ENCODE measurements around the gene FBXO27. TPM values are rescaled to one million over a fixed set of nuclear protein-coding genes. Genes with fewer than 3 reads are reported as not detected.
A peak's percentile ranks its signal among the peaks of the same experiment; 100 is the strongest.
"Not testable (repeated sequence)": the region's sequence is repeated elsewhere in the genome, so short reads cannot be mapped to it uniquely, and the experiment has no call there.

Gene FBXO27
- total and polyA plus RNA-seq, 3 experiments from 2014 or later: 0.37 to 0.80 (median 0.64) TPM

DNA sequence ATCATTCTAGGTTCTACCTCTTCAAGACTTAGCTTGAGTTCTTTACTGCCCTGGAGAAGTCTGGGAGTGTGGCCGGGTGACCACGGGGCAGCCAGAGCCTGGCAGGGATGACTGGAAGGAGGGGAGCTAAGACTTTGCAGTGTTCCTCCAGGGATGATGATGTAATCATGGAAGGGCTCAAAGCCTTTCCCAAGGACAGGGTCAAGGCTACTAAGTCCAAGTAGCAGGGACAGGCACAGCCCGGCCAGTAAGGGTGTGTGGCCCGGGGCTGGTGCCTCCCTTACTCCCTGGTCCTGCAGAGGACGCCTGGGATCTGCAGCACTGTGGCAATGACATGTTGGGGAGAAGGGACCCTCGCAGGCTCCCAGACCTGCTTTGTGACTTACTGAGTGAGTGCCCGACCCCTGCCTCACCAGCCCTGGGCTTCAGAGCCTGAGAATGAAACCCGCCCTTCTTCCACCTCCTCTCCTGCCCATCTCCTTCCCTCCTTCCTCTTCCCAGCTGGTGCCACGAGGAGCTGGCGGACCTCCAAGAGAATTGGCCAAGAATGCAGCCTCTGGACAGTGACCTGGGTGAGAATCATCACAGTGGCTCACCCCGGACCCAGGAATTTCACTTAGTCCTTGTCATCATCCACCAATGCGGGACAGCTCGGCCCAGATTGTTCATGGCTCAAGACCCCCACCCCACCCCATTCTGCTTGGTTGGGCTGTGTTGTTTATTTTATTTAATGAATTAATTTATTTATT lies 41.2 kb downstream of the FBXO27 start:
- Histone ChIP-seq H3K36me3 (ENCODE audit: insufficient read depth, low read length) (no peaks in the 10 kb centered on the region), H3K27ac (ENCODE audit: low read depth, low read length) (no peak overlapping the region), H3K27me3 (ENCODE audit: insufficient read depth, low read length, poor library complexity, severe bottlenecking) (peaks cover 5% of the 10 kb centered on the region), H3K4me3 (ENCODE audit: low read length) (no peak overlapping the region), H3K4me1 (ENCODE audit: insufficient read depth, low read length) (no peaks in the 10 kb centered on the region), H3K9me3 (ENCODE audit: low read length) (no peaks in the 10 kb centered on the region)
- Mint-ChIP-seq H3K27me3 (peaks cover 21 to 39% of the 10 kb centered on the region in 2 donors), H3K27ac (no peak overlapping the region), H3K4me3 (no peak overlapping the region), H3K9me3 (peaks cover 0 to 9% (median 0%) of the 10 kb centered on the region in 5 donors), H3K36me3 (no peaks in the 10 kb centered on the region), H3K4me1 (no peaks in the 10 kb centered on the region)
- DNase-seq: no peak
- ChIA-PET POLR2A (no interaction called here), CTCF (no interaction called here)

DNA sequence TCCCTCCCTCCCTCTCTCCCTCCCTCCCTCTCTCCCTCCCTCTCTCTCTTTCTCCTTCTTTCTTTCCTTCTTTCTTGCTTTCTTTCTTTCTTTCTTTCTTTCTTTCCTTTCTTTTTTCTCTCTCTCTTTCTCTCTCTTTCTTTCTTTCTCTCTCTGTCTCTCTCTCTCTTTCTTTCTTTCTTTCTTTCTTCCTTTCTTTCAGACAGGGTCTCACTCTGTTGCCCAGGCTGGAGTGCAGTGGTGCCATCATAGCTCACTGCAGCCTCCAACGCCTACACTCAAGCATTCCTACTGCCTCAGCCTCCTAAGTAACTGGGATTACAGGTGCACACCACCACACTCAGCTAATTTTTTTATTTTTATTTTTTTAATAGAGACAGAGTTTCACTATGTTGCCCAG lies 42.7 kb downstream of the FBXO27 start:
- H3K27ac Mint-ChIP-seq: peak overlapping the region in 1 of 8 donors; percentile 68
- H3K27ac ChIP-seq (ENCODE audit: low read depth, low read length); H3K9me3 ChIP-seq (ENCODE audit: low read length); CTCF ChIA-PET; H3K36me3 Mint-ChIP-seq; H3K9me3 Mint-ChIP-seq; POLR2A ChIA-PET; H3K4me3 Mint-ChIP-seq; DNase-seq; H3K36me3 ChIP-seq (ENCODE audit: insufficient read depth, low read length); H3K4me1 ChIP-seq (ENCODE audit: insufficient read depth, low read length); H3K4me1 Mint-ChIP-seq; H3K27me3 ChIP-seq (ENCODE audit: insufficient read depth, low read length, poor library complexity, severe bottlenecking); H3K4me3 ChIP-seq (ENCODE audit: low read length): not testable (repeated sequence)
- peaks cover 25 to 33% of the 10 kb centered on the region in 2 donors for H3K27me3 Mint-ChIP-seq

DNA sequence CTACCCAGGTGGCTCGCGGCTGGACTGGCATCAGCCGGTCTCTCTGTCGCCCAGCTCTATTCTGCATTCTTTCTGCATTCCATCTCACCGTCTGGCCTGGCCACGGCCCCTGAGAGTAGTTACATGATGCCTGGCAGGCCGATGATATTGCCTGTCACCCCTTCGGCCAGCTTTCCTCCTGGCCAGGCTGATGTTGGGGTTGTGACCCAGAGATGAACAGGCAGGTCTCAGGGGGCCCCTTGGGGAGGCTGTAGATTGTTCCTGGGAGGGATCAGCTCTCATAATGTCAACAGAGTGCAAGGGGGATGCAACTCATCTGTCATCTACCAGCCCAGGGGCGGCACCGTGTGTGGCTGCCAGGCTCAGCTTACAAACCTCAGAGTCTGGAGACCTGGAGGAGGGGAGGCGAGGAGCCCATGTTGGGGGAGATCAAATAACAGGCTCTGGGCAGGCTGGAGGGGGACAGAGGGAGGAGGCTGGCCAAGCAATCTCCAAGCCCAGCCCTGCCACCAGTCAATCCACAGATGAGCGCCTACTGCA lies 43.2 kb downstream of the FBXO27 start:
- no peaks in the 10 kb centered on the region for H3K36me3 ChIP-seq (ENCODE audit: insufficient read depth, low read length)
- Mint-ChIP-seq H3K27me3 (peaks cover 25 to 29% of the 10 kb centered on the region in 2 donors), H3K9me3 (peaks cover 0 to 9% (median 4%) of the 10 kb centered on the region in 5 donors), H3K4me3 (no peak overlapping the region), H3K4me1 (no peaks in the 10 kb centered on the region), H3K27ac (peak overlapping the region in 1 of 8 donors; percentile 23), H3K36me3 (no peaks in the 10 kb centered on the region)
- peaks cover 5% of the 10 kb centered on the region for H3K27me3 ChIP-seq (ENCODE audit: insufficient read depth, low read length, poor library complexity, severe bottlenecking)
- no peaks in the 10 kb centered on the region for H3K9me3 ChIP-seq (ENCODE audit: low read length)
- ChIA-PET POLR2A (no interaction called here), CTCF (no interaction called here)
- H3K27ac ChIP-seq (ENCODE audit: low read depth, low read length): no peak overlapping the region
- H3K4me1 ChIP-seq (ENCODE audit: insufficient read depth, low read length): no peaks in the 10 kb centered on the region
- H3K4me3 ChIP-seq (ENCODE audit: low read length): no peak overlapping the region
- DNase-seq: no peak

DNA sequence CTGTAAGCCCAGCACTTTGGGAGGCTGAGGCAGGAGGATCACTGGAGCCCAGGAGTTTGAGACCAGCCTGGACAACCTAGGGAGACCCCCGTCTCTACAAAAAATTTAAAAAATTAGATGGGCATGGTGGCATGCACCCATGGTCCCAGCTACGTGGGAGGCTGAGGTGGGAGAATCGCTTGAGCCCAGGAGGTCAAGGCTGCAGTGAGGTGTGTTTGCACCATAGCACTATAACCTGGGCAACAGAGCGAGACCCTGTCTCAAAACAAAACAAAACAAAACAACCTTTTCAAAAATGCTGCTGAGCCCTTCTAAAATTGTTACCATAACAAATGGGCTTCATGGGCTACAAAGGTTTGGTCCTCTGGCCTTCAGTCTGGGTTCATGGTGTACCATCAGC lies 43.7 kb downstream of the FBXO27 start:
- POLR2A ChIA-PET; H3K4me1 ChIP-seq (ENCODE audit: insufficient read depth, low read length); H3K9me3 ChIP-seq (ENCODE audit: low read length); H3K27ac ChIP-seq (ENCODE audit: low read depth, low read length); H3K27ac Mint-ChIP-seq; H3K4me1 Mint-ChIP-seq; H3K36me3 ChIP-seq (ENCODE audit: insufficient read depth, low read length); H3K36me3 Mint-ChIP-seq; H3K9me3 Mint-ChIP-seq; DNase-seq; CTCF ChIA-PET; H3K27me3 ChIP-seq (ENCODE audit: insufficient read depth, low read length, poor library complexity, severe bottlenecking); H3K4me3 ChIP-seq (ENCODE audit: low read length); H3K4me3 Mint-ChIP-seq: not testable (repeated sequence)
- H3K27me3 Mint-ChIP-seq: peaks cover 25 to 26% of the 10 kb centered on the region in 2 donors

DNA sequence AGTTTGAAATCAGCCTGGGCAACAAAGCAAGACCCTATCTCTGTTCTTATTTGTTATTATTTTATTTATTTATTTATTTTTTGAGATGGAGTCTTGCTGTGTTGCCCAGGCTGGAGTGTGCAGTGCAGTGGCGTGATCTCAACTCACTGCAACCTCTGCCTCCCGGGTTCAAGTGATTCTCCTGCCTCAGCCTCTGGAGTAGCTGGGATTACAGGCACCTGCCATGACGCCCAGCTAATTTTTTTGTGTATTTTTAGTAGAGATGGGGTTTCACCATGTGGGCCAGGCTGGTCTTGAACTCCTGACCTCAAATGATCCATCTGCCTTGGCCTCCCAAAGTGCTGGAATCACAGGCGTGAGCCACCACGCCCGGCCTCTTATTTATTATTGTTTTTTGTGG lies 44.6 kb downstream of the FBXO27 start:
- DNase-seq; H3K27me3 ChIP-seq (ENCODE audit: insufficient read depth, low read length, poor library complexity, severe bottlenecking); H3K27ac ChIP-seq (ENCODE audit: low read depth, low read length); H3K4me3 Mint-ChIP-seq; CTCF ChIA-PET; H3K4me1 Mint-ChIP-seq; H3K4me3 ChIP-seq (ENCODE audit: low read length); H3K4me1 ChIP-seq (ENCODE audit: insufficient read depth, low read length); H3K9me3 ChIP-seq (ENCODE audit: low read length); H3K9me3 Mint-ChIP-seq; H3K36me3 Mint-ChIP-seq; H3K36me3 ChIP-seq (ENCODE audit: insufficient read depth, low read length): not testable (repeated sequence)
- peaks cover 18 to 21% of the 10 kb centered on the region in 2 donors for H3K27me3 Mint-ChIP-seq
- peak overlapping the region in 1 of 8 donors; percentile 64 for H3K27ac Mint-ChIP-seq
- POLR2A ChIA-PET: interaction anchor here (0.6 kb wide), 1 partner anchor 19 kb away, joined by 7 read pairs; no protein-coding TSS in a partner anchor

DNA sequence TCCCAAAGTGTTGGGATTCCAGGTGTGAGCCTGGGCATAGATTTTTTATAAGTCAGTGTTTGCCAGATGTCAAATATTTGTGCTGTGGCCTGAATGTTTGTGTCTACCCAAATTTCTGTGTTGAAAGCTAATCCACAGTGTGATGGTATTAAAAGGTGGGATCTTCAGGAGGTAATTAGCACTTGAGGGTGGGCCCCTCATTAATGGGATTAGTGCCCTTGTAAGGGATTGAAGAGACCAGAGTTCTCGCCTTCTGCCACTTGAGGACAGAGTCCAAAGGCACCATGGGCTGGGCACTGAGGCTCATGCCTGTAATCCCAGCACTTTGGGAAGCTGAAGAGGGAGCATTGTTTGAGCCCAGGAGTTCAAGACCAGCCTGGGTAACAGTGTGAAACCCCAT lies 47.1 kb downstream of the FBXO27 start:
- H3K9me3 ChIP-seq (ENCODE audit: low read length): no peaks in the 10 kb centered on the region
- H3K4me3 ChIP-seq (ENCODE audit: low read length): no peak overlapping the region
- DNase-seq: no peak
- H3K36me3 ChIP-seq (ENCODE audit: insufficient read depth, low read length): no peaks in the 10 kb centered on the region
- no peaks in the 10 kb centered on the region for H3K4me1 ChIP-seq (ENCODE audit: insufficient read depth, low read length)
- H3K4me3 Mint-ChIP-seq: no peak overlapping the region
- H3K36me3 Mint-ChIP-seq: peaks cover 0 to 4% (median 0%) of the 10 kb centered on the region in 3 donors
- peaks cover 0 to 7% (median 3%) of the 10 kb centered on the region in 5 donors for H3K9me3 Mint-ChIP-seq
- no peak overlapping the region for H3K27ac Mint-ChIP-seq
- H3K27me3 ChIP-seq (ENCODE audit: insufficient read depth, low read length, poor library complexity, severe bottlenecking): no peaks in the 10 kb centered on the region
- H3K27me3 Mint-ChIP-seq: peaks cover 10 to 15% of the 10 kb centered on the region in 2 donors
- no peak overlapping the region for H3K27ac ChIP-seq (ENCODE audit: low read depth, low read length)
- CTCF ChIA-PET: no interaction called here
- POLR2A ChIA-PET: no interaction called here
- no peaks in the 10 kb centered on the region for H3K4me1 Mint-ChIP-seq

DNA sequence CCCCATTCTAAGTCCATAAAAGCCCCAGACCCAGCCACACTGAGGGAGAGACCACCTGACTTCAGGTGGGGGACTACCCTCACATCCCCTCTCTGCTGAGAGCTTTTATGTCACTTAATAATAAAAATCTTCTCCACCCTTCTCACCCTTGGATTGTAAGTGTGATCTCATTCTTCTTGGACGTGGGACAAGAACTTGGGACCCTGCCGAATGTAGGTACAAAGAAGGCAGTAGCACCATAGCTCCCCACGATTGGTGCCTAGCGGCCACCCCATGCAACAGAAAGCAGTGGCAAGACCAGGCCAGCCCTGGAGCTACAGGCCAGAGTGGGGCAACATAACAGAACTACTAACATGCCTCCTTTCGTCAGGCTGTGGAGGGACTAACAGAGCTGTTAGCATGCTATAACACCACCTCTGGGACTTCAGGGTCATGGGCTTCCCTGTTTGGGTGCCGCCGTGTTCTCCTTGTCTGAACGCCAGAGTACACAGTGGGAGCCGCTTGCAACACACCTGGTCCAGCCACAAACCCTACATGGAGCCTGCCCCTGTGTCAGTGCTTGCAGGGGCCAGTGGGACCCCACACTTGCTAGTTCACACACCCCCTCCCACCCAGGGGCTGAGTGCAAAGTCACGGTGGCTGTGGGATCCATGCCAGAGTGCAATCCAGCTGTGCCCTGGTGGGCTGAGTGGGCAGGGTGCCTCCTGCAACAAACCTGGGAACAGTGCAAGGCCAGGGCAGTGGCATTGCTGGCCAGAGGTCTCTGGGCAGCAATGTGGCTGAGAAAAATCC lies 51.6 kb downstream of the FBXO27 start:
- no peak for DNase-seq
- Mint-ChIP-seq H3K27me3 (peaks cover 16 to 24% of the 10 kb centered on the region in 2 donors), H3K9me3 (peaks cover 0 to 7% (median 0%) of the 10 kb centered on the region in 5 donors), H3K4me3 (no peak overlapping the region), H3K4me1 (peaks cover 0 to 8% (median 6%) of the 10 kb centered on the region in 3 donors), H3K36me3 (peaks cover 0 to 4% (median 0%) of the 10 kb centered on the region in 3 donors), H3K27ac (no peak overlapping the region)
- Histone ChIP-seq H3K9me3 (ENCODE audit: low read length) (no peaks in the 10 kb centered on the region), H3K27ac (ENCODE audit: low read depth, low read length) (no peak overlapping the region), H3K27me3 (ENCODE audit: insufficient read depth, low read length, poor library complexity, severe bottlenecking) (peaks cover 5% of the 10 kb centered on the region), H3K36me3 (ENCODE audit: insufficient read depth, low read length) (no peaks in the 10 kb centered on the region), H3K4me3 (ENCODE audit: low read length) (no peak overlapping the region), H3K4me1 (ENCODE audit: insufficient read depth, low read length) (no peaks in the 10 kb centered on the region)
- ChIA-PET CTCF (no interaction called here), POLR2A (no interaction called here)

DNA sequence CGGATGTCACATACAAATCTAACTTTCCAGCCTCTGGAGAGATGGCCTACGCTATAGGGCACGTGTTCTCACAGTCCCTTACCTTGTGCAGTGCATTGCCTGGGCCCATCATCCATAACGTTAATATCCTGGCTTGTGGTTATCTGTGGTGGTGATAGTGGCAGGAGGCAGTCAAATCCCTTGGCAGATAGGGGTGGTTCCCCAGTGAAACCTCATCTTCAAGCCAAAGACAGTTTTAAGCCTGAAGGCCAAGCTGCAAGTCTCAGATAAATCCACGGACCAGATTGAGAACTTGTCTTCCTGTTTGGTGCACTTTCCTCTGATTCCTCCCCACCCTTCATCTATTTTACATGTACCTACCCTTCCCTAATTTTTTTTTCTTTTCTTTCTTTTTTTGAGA lies 52.5 kb downstream of the FBXO27 start:
- Histone ChIP-seq H3K4me1 (ENCODE audit: insufficient read depth, low read length) (no peaks in the 10 kb centered on the region), H3K4me3 (ENCODE audit: low read length) (no peak overlapping the region), H3K27me3 (ENCODE audit: insufficient read depth, low read length, poor library complexity, severe bottlenecking) (peaks cover 5% of the 10 kb centered on the region), H3K9me3 (ENCODE audit: low read length) (no peaks in the 10 kb centered on the region), H3K36me3 (ENCODE audit: insufficient read depth, low read length) (no peaks in the 10 kb centered on the region), H3K27ac (ENCODE audit: low read depth, low read length) (no peak overlapping the region)
- DNase-seq: no peak
- ChIA-PET POLR2A (no interaction called here), CTCF (no interaction called here)
- peaks cover 0 to 4% (median under 1%) of the 10 kb centered on the region in 3 donors for H3K36me3 Mint-ChIP-seq
- H3K9me3 Mint-ChIP-seq: peaks cover 0 to 3% (median 0%) of the 10 kb centered on the region in 5 donors
- H3K27ac Mint-ChIP-seq: no peak overlapping the region
- peaks cover 3 to 12% (median 10%) of the 10 kb centered on the region in 3 donors for H3K4me1 Mint-ChIP-seq
- no peak overlapping the region for H3K4me3 Mint-ChIP-seq
- peaks cover 16 to 28% of the 10 kb centered on the region in 2 donors for H3K27me3 Mint-ChIP-seq

All from CD8-positive, alpha-beta memory T cell (primary cell).